Endothelial cell (in vitro differentiated cells): ENCODE measurements around the gene KLHL42. TPM values are rescaled to one million over a fixed set of nuclear protein-coding genes. Genes with fewer than 3 reads are reported as not detected.

Experiments used
- DNase-seq: peaks from one replicate; pipeline ENCODE4 v3.0.0; 2021; ENCODE audit warnings: low spot score
- H3K27ac Mint-ChIP-seq: one replicate; pipeline ENCODE4 v1.8.0; 2021; ENCODE audit warnings: mixed read lengths, inconsistent platforms; ENCODE audit not compliant: unreplicated experiment
- H3K27me3 Mint-ChIP-seq: one replicate; pipeline ENCODE4 v1.8.0; 2021; ENCODE audit warnings: mild to moderate bottlenecking, moderate library complexity, mixed read lengths, inconsistent platforms; ENCODE audit not compliant: unreplicated experiment
- H3K36me3 Mint-ChIP-seq: one replicate; pipeline ENCODE4 v1.8.0; 2021; ENCODE audit warnings: mild to moderate bottlenecking, low read depth, mixed read lengths, inconsistent platforms; ENCODE audit not compliant: unreplicated experiment
- H3K4me1 Mint-ChIP-seq: one replicate; pipeline ENCODE4 v1.8.0; 2021; ENCODE audit warnings: mild to moderate bottlenecking, mixed read lengths, inconsistent platforms; ENCODE audit not compliant: unreplicated experiment
- H3K4me3 Mint-ChIP-seq: one replicate; pipeline ENCODE4 v1.8.0; 2021; ENCODE audit warnings: mild to moderate bottlenecking, mixed read lengths, inconsistent platforms; ENCODE audit not compliant: unreplicated experiment
- H3K9me3 Mint-ChIP-seq: one replicate; pipeline ENCODE4 v1.8.0; 2021; ENCODE audit warnings: mixed read lengths, inconsistent platforms; ENCODE audit not compliant: unreplicated experiment
- total RNA-seq: library from RNA; stranded (reverse); fragmentation: NEBNext Ultra II Directional; extraction: Animal tissue kit (Norgen Biotek cat#: 25700); gene quantifications from one replicate; pipeline ENCODE4 v1.2.1, GENCODE V29; 2021; ENCODE audit not compliant: unreplicated experiment
- TF ChIP-seq, protein P1 (sequence below): fragments of 200-600 bp; sonication (generic); IDR thresholded peaks from one replicate; pipeline ENCODE4 v1.5.0; 2021; ENCODE audit warnings: antibody characterized with exemption; ENCODE audit not compliant: unreplicated experiment

The KLHL42 gene
- total RNA-seq, 1 donor from 2014 or later: 27.3 TPM

DNA sequence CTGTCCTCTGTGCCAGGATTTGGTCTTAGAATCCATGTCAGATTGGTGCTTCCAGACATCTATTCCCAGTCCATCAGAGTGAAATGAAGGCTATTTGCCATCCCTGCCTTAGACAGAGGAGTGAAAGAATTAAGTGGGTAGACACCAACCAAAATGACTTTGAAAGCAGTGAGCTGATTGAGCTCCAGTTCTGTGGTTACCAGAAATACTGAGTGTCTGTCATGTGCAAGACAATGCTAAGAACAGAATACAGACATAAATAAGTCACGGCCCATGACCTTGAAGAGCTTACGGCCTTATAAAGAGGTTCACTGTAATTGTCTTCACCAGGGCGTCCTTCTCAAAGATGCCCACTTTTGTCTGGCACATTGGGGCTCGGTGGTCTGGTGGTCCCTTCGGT, 21.6 kb downstream of the KLHL42 start:
- H3K27me3 Mint-ChIP-seq: peaks cover 1% of the 10 kb centered on the region
- H3K4me3 Mint-ChIP-seq: no peak overlapping the region
- DNase-seq: no peak
- TF ChIP-seq, protein P1, sequence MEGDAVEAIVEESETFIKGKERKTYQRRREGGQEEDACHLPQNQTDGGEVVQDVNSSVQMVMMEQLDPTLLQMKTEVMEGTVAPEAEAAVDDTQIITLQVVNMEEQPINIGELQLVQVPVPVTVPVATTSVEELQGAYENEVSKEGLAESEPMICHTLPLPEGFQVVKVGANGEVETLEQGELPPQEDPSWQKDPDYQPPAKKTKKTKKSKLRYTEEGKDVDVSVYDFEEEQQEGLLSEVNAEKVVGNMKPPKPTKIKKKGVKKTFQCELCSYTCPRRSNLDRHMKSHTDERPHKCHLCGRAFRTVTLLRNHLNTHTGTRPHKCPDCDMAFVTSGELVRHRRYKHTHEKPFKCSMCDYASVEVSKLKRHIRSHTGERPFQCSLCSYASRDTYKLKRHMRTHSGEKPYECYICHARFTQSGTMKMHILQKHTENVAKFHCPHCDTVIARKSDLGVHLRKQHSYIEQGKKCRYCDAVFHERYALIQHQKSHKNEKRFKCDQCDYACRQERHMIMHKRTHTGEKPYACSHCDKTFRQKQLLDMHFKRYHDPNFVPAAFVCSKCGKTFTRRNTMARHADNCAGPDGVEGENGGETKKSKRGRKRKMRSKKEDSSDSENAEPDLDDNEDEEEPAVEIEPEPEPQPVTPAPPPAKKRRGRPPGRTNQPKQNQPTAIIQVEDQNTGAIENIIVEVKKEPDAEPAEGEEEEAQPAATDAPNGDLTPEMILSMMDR: no peak
- H3K27ac Mint-ChIP-seq: no peak overlapping the region
- no peaks in the 10 kb centered on the region for H3K9me3 Mint-ChIP-seq
- H3K4me1 Mint-ChIP-seq: peaks cover 14% of the 10 kb centered on the region
- H3K36me3 Mint-ChIP-seq: peaks cover 14% of the 10 kb centered on the region

DNA sequence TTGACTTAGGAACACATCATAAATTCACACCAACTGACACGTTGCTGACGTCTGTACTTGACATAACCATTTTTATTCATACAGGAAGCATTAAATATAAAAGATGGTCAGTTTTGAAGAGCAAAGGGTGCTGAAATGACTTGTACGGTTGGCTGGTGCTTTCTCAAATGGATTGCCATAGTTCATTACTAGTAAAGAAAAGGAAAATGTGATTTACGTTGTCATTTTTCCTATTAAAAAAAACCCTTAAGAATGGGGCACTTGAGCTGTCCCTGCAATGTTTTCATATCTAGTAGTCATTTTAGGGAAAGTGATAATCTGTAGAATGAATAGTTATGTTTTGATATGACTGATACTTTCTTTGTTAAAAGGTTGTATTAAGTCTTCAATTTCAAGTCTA, 22.5 kb downstream of the KLHL42 start:
- Mint-ChIP-seq H3K4me3 (no peak overlapping the region), H3K27me3 (peaks cover 1% of the 10 kb centered on the region), H3K9me3 (no peaks in the 10 kb centered on the region), H3K4me1 (peaks cover 20% of the 10 kb centered on the region), H3K36me3 (peaks cover 6% of the 10 kb centered on the region), H3K27ac (no peak overlapping the region)
- TF ChIP-seq, protein P1: no peak
- no peak for DNase-seq

DNA sequence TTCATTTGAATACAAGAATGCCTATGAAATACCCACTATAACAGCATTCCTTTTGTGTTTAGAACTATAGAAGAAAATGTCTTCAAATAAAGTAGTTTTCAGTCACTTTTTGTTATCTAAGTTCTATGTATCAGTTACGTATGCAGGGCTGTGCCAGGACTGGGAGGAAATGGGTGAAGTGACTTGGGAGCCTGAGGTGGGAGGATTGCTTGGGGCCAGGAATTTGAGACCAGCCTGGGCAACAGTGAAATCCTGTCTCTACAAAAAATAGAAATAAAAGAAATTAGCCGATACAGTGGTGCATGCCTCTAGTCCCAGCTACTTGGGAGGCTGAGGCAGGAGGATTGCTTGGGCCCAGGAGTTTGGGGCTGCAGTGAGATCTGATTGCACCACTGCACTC, 22.9 kb downstream of the KLHL42 start:
- no peak for DNase-seq
- H3K4me1 Mint-ChIP-seq: peaks cover 20% of the 10 kb centered on the region
- H3K9me3 Mint-ChIP-seq: no peaks in the 10 kb centered on the region
- peaks cover 1% of the 10 kb centered on the region for H3K27me3 Mint-ChIP-seq
- no peak overlapping the region for H3K27ac Mint-ChIP-seq
- H3K36me3 Mint-ChIP-seq: peaks cover 3% of the 10 kb centered on the region
- no peak overlapping the region for H3K4me3 Mint-ChIP-seq
- TF ChIP-seq, protein P1: no peak

DNA sequence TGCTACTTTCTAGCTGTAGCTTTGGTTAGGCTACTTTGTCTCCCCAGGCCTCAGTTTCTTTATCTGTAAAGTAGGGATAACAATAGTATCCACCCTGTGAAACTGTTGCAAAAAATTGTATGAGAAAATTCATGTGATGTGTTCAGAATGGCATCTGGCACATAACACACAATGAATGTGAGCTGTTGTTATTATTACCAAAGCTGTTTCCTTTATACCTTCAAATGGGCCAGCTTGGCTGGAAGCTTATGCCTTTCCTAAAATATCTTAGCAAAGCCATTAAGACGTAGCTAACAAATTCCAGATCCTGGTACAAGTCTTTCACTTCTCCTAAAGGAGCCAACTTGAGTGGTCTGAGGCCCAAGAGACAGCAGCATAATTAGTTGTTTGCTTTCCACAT, 25.2 kb downstream of the KLHL42 start:
- Mint-ChIP-seq H3K4me1 (peaks cover 19% of the 10 kb centered on the region), H3K9me3 (no peaks in the 10 kb centered on the region), H3K27ac (no peak overlapping the region), H3K27me3 (peaks cover 1% of the 10 kb centered on the region), H3K36me3 (no peaks in the 10 kb centered on the region), H3K4me3 (no peak overlapping the region)
- TF ChIP-seq, protein P1: no peak
- no peak for DNase-seq

DNA sequence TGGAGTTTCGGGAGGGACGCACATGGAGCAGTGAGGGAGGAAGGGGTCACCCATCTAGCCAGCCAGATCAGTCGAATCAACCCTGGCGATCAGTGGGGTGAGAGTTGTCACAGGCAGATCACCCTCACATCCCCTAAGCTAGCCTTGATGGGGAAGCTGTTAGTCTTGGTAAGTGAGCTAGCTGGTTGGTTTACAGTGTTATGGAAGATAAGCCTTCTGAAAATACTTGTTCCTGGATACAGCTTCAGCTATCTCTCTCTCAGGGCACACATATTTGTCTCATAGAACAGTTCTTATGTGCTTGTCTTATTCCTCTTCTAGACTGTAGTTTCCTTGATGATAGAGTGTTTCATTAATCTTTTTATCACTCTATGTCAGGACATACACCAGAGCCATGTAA, 26.2 kb downstream of the KLHL42 start:
- H3K4me1 Mint-ChIP-seq: peaks cover 10% of the 10 kb centered on the region

More for the DNA sequence above, 26.2 kb downstream of the KLHL42 start:
- Mint-ChIP-seq H3K4me3 (no peak overlapping the region), H3K27ac (no peak overlapping the region), H3K36me3 (no peaks in the 10 kb centered on the region), H3K9me3 (no peaks in the 10 kb centered on the region), H3K27me3 (peaks cover 1% of the 10 kb centered on the region)
- TF ChIP-seq, protein P1: no peak
- DNase-seq: no peak
